ENCODE data around the gene COLEC11. TPM values are rescaled to one million over a fixed set of nuclear protein-coding genes. Genes with fewer than 3 reads are reported as not detected.
"Not testable (repeated sequence)": the region's sequence is repeated elsewhere in the genome, so short reads cannot be mapped to it uniquely, and the experiment has no call there.

COLEC11 gene
- total and polyA plus RNA-seq, 2 donors: 5.2 to 9.2 TPM

DNA sequence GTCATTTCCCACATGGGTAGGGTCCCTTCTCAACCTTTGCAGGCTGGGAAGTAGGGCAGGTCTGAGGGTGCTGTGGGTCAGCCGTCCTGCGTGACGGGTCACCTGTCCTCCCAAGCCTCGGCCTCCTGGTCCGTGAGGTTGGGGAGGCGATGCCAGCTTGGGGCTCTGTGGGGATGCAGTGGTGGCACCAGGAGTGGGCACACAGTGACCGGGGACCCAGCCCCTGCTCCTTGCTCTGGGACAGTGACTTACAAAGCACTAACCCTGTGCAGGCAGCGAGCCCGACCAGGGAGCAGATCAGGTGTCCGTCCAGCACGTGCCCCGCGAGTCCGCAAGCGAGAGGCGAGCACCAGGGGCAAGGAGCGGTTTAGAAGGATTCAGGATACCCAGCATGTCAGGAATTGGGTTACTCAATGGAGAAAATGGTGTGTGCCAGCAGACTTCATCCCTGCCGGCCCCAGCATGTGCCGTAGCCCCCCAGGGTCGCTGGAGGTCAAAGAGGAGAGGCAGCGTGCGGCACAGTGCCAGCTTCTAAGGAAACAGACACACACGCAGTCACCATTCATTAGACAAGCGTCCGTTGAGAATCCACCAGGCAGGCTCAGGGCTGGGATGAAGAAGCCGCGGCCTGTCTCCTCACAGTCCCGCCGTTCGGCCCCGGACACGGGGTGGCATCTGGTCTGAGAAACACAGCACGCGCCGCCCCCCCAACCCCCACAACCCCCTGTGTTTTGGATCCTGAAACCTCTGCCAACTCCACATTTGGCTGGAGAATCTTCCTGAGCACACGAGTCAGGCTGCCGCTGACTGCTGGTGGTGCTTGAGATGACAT, 11.7 kb downstream of the COLEC11 start:
- no peak overlapping the region for H3K4me3 ChIP-seq (ENCODE audit: low read length in 2 of 2)
- DNase-seq (ENCODE audit: low read depth in 6 of 9, low spot score in 9 of 9): no peak
- no peaks in the 10 kb centered on the region for H3K36me3 ChIP-seq (ENCODE audit: control insufficient read depth in 2 of 2, insufficient read depth in 2 of 2, low read length in 1 of 2)
- H3K27ac ChIP-seq (ENCODE audit: low read depth in 1 of 2, low read length in 1 of 2): peak overlapping the region in 1 of 2 donors; percentile 55
- peaks cover 0 to 27% of the 10 kb centered on the region in 2 donors for H3K4me1 ChIP-seq (ENCODE audit: control insufficient read depth in 2 of 2, insufficient read depth in 2 of 2, low read length in 2 of 2)
- WGBS: 95% methylated on average over 37 of the region's 37 CpGs
- H3K9me3 ChIP-seq (ENCODE audit: control insufficient read depth in 2 of 2, insufficient read depth in 1 of 2, low read length in 1 of 2): no peaks in the 10 kb centered on the region
- H3K27me3 ChIP-seq (ENCODE audit: control insufficient read depth in 2 of 2, insufficient read depth in 1 of 2, low read length in 1 of 2): no peaks in the 10 kb centered on the region

DNA sequence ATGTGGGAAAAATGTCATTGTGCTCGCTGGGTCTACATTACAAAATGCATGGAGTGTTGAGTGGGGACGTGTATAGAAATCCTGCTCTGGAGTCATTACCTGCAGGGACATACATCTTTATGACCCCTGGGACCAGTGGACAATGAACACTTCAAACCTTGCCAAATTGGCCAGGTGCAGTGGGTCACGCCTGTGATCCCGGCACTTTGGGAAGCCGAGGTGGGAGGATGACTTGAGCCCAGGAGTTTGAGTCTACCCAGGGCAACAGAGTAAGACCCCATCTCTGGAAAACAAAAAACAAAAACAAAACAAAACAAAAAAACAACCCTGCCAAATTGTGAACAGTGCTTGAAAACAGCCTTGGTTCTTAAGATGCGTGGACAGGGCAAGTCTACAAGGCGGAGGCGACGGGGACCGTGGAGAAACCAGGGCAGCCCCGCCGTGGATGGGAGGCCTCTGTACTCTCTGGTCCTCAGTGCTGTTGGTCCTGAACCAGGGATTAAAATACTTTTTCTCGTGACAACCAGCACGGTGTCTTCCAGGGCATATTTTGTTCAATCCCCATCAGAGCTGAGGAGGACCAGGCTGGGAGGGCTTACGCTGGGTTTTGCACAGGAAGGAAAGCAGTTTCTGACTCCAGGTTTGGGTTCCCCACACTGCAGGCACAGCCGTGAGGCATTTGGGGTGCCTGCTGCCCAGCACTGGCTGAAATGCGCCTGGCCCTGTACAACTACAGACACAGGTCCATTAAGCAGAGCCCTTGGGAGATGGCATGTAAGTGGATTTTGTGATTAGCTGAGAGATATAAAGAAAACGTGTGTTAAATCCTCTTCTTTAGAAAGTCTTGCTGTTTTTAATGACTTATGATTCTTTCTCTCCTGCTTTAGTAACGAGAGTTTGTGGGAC, 13.7 kb downstream of the COLEC11 start:
- Histone ChIP-seq H3K4me3 (ENCODE audit: low read length in 2 of 2) (no peak overlapping the region), H3K27me3 (ENCODE audit: control insufficient read depth in 2 of 2, insufficient read depth in 1 of 2, low read length in 1 of 2) (no peaks in the 10 kb centered on the region), H3K36me3 (ENCODE audit: control insufficient read depth in 2 of 2, insufficient read depth in 2 of 2, low read length in 1 of 2) (no peaks in the 10 kb centered on the region), H3K27ac (ENCODE audit: low read depth in 1 of 2, low read length in 1 of 2) (peak overlapping the region in 1 of 2 donors; percentile 58), H3K9me3 (ENCODE audit: control insufficient read depth in 2 of 2, insufficient read depth in 1 of 2, low read length in 1 of 2) (peaks cover 0 to 5% of the 10 kb centered on the region in 2 donors), H3K4me1 (ENCODE audit: control insufficient read depth in 2 of 2, insufficient read depth in 2 of 2, low read length in 2 of 2) (peaks cover 0 to 27% of the 10 kb centered on the region in 2 donors)
- DNase-seq (ENCODE audit: low read depth in 6 of 9, low spot score in 9 of 9): no peak
- WGBS: 82% methylated on average over 19 of the region's 19 CpGs

DNA sequence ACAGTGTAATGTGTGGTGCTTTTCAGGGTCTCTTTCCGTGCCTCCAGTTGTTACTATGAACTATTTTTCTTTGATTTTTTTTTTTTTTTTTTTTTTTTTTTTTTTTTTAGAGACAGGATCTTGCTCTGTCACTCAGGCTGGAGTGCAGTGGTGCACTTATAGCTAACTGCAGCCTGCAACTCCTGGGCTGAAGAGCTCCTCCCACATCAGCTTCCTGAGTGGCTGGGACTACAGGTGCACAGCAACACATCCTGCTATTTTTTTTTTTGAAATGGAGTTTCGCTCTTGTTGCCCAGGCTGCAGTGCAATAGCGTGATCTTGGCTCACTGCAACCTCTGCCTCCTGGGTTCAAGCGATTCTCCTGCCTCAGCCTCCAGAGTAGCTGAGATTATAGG, 14.4 kb downstream of the COLEC11 start:
- not testable (repeated sequence) for H3K27me3 ChIP-seq (ENCODE audit: control insufficient read depth in 2 of 2, insufficient read depth in 1 of 2, low read length in 1 of 2); H3K36me3 ChIP-seq (ENCODE audit: control insufficient read depth in 2 of 2, insufficient read depth in 2 of 2, low read length in 1 of 2); H3K9me3 ChIP-seq (ENCODE audit: control insufficient read depth in 2 of 2, insufficient read depth in 1 of 2, low read length in 1 of 2); H3K4me3 ChIP-seq (ENCODE audit: low read length in 2 of 2)
- H3K4me1 ChIP-seq (ENCODE audit: control insufficient read depth in 2 of 2, insufficient read depth in 2 of 2, low read length in 2 of 2): peaks cover 0 to 27% of the 10 kb centered on the region in 2 donors
- 32% methylated on average over 4 of the region's 4 CpGs for WGBS
- H3K27ac ChIP-seq (ENCODE audit: low read depth in 1 of 2, low read length in 1 of 2): peak overlapping the region in 1 of 2 donors; percentile 58
- peak in 7 of 9 donors; percentile 22 to 66 (median 32) for DNase-seq (ENCODE audit: low read depth in 6 of 9, low spot score in 9 of 9)

DNA sequence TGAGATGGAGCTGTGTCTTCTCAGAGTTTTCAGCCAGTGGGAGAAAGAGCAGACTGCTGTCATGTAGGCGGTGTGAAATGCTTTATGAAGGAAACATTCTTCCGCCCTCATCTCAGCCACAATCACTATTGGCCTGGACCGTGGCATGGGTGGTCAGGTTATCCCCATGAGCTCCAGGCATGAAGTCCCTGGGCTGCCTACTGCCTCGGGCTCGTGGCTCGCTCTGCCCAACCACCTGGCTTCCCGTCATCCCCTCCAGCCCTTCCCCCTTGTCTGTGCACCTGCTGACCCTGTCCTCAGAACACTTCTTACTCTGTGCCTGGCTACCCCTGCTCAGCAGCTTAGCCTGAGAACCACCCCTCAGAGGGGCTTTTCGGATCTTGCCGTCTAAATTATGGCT, 15.5 kb downstream of the COLEC11 start:
- 94% methylated on average over 9 of the region's 9 CpGs for WGBS
- DNase-seq (ENCODE audit: low read depth in 6 of 9, low spot score in 9 of 9): no peak
- H3K9me3 ChIP-seq (ENCODE audit: control insufficient read depth in 2 of 2, insufficient read depth in 1 of 2, low read length in 1 of 2): peaks cover 0 to 6% of the 10 kb centered on the region in 2 donors

DNA sequence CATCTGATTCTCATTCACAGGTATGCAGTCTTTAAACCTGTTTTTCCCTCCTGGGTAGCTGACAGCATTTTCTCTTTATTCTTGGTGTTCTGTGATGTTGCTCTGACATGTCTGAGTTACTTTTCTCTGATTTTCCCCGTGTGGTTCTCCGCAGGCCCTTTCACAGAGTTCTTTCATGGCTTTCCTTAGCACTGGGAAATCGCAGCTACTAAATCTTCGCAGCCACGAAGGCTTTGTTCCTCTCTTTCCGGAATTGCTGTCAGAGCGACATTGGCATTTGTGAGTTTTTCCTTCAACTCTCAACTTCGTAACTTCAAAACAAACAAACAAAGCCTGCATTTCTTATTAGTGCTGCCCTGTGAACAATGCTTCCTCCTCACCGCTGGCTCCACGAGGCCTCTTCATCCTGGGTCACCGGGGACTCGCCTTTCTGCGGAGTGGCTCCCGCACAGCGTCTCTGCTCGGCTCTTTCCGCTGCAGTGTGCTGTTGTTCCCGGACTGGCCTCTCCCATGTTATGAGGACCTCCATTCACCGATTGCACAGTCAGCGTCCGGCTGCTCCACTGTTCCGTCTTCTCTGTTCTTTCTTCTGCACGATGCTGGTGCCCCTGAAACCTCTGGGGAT, 16.1 kb downstream of the COLEC11 start:
- Histone ChIP-seq H3K4me1 (ENCODE audit: control insufficient read depth in 2 of 2, insufficient read depth in 2 of 2, low read length in 2 of 2) (peaks cover 0 to 20% of the 10 kb centered on the region in 2 donors), H3K27me3 (ENCODE audit: control insufficient read depth in 2 of 2, insufficient read depth in 1 of 2, low read length in 1 of 2) (no peaks in the 10 kb centered on the region), H3K27ac (ENCODE audit: low read depth in 1 of 2, low read length in 1 of 2) (no peak overlapping the region), H3K4me3 (ENCODE audit: low read length in 2 of 2) (no peak overlapping the region), H3K9me3 (ENCODE audit: control insufficient read depth in 2 of 2, insufficient read depth in 1 of 2, low read length in 1 of 2) (peaks cover 0 to 6% of the 10 kb centered on the region in 2 donors), H3K36me3 (ENCODE audit: control insufficient read depth in 2 of 2, insufficient read depth in 2 of 2, low read length in 1 of 2) (no peaks in the 10 kb centered on the region)
- 88% methylated on average over 23 of the region's 23 CpGs for WGBS
- DNase-seq (ENCODE audit: low read depth in 6 of 9, low spot score in 9 of 9): no peak

More for the DNA sequence above, 15.5 kb downstream of the COLEC11 start:
- H3K36me3 ChIP-seq (ENCODE audit: control insufficient read depth in 2 of 2, insufficient read depth in 2 of 2, low read length in 1 of 2): no peaks in the 10 kb centered on the region
- H3K4me3 ChIP-seq (ENCODE audit: low read length in 2 of 2): no peak overlapping the region
- H3K27ac ChIP-seq (ENCODE audit: low read depth in 1 of 2, low read length in 1 of 2): no peak overlapping the region
- peaks cover 0 to 25% of the 10 kb centered on the region in 2 donors for H3K4me1 ChIP-seq (ENCODE audit: control insufficient read depth in 2 of 2, insufficient read depth in 2 of 2, low read length in 2 of 2)
- no peaks in the 10 kb centered on the region for H3K27me3 ChIP-seq (ENCODE audit: control insufficient read depth in 2 of 2, insufficient read depth in 1 of 2, low read length in 1 of 2)

DNA sequence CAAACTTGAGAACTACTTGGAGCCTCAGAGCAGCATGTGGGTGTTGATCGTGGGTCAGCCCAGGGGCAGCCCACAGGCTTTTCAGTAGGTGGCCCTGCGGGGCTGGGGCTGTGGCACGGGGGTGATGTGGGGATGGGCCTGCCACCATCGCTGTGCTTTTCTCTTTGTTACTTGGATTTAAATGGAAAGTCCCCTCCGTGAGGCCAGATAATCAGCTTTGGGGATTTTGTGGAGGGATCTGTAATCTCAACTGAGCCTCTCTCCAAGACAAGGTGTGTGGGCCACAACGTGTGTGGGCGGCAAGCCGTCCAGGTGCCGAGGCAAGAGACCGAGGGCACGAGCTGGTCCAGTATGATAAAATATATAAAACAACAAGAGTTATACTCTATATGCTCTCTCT, 16.7 kb downstream of the COLEC11 start:
- Histone ChIP-seq H3K36me3 (ENCODE audit: control insufficient read depth in 2 of 2, insufficient read depth in 2 of 2, low read length in 1 of 2) (no peaks in the 10 kb centered on the region), H3K4me3 (ENCODE audit: low read length in 2 of 2) (no peak overlapping the region), H3K27ac (ENCODE audit: low read depth in 1 of 2, low read length in 1 of 2) (no peak overlapping the region), H3K4me1 (ENCODE audit: control insufficient read depth in 2 of 2, insufficient read depth in 2 of 2, low read length in 2 of 2) (peaks cover 0 to 16% of the 10 kb centered on the region in 2 donors), H3K9me3 (ENCODE audit: control insufficient read depth in 2 of 2, insufficient read depth in 1 of 2, low read length in 1 of 2) (peaks cover 0 to 6% of the 10 kb centered on the region in 2 donors), H3K27me3 (ENCODE audit: control insufficient read depth in 2 of 2, insufficient read depth in 1 of 2, low read length in 1 of 2) (no peaks in the 10 kb centered on the region)
- no peak for DNase-seq (ENCODE audit: low read depth in 6 of 9, low spot score in 9 of 9)
- 95% methylated on average over 11 of the region's 11 CpGs for WGBS

DNA sequence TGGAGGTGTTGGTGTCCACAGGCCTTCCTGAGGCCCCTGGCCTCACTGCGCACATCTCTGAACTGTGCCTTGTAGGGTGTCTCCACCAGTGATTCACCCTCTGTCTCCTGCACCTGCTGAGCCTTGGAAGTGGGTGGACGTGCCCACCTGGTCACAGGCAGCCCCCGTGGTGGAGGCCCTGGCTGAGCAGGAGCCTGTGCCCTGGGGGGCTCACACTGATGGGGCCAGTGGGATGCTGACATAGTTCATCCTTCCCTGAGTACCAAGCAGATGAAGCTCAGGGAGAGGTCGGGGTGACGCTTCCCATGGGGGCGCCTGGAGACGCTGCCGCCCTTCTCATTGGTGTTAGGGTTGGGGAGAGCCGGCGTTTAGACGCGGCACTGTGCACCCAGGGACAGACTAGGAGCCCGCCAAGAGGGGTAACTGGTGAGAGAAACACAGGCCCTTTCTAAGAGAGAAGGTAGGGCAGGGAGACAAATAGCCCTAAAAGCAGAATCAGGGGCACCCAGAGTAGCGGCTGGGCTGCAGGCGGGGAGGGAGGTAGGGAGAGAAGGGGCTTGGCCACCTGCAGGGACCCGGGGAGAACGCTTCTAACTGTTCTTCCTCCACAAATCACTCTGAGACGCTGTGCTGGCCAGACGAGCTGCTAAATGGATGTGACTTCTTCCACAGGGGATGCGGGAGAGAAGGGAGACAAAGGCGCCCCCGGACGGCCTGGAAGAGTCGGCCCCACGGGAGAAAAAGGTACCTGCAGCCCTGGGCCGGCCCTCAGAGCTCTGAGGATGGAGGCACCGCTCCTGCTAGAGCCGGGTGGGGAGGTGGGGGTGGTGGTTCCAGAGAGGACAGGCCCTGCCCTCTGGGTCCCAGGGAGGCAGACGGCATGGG, 18.0 kb downstream of the COLEC11 start:
- Histone ChIP-seq H3K27ac (ENCODE audit: low read depth in 1 of 2, low read length in 1 of 2) (no peak overlapping the region), H3K27me3 (ENCODE audit: control insufficient read depth in 2 of 2, insufficient read depth in 1 of 2, low read length in 1 of 2) (no peaks in the 10 kb centered on the region), H3K36me3 (ENCODE audit: control insufficient read depth in 2 of 2, insufficient read depth in 2 of 2, low read length in 1 of 2) (no peaks in the 10 kb centered on the region), H3K4me1 (ENCODE audit: control insufficient read depth in 2 of 2, insufficient read depth in 2 of 2, low read length in 2 of 2) (peaks cover 0 to 16% of the 10 kb centered on the region in 2 donors), H3K9me3 (ENCODE audit: control insufficient read depth in 2 of 2, insufficient read depth in 1 of 2, low read length in 1 of 2) (peaks cover 0 to 6% of the 10 kb centered on the region in 2 donors), H3K4me3 (ENCODE audit: low read length in 2 of 2) (no peak overlapping the region)
- no peak for DNase-seq (ENCODE audit: low read depth in 6 of 9, low spot score in 9 of 9)
- 95% methylated on average over 29 of the region's 29 CpGs for WGBS

DNA sequence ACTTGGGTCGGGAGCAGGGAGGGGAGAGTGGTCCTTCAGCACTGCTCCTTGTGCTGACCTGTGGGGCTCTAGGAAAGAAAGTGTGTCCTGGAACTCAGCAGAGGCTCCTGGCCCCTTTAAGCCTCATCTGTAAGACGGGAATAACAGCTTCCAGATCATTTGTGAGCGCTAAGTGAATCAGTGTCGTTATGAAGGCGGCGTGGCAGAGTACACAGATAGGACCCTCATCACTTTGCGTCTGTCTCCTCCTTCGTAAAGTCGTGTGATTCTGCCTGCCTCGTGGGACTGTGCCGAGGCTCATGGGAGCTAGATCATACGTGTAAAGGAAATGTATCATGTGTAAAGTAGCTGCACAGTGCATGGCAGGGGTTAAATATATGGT, 18.6 kb downstream of the COLEC11 start:
- WGBS: 96% methylated on average over 12 of the region's 12 CpGs

More for the DNA sequence above, 18.6 kb downstream of the COLEC11 start:
- H3K4me1 ChIP-seq (ENCODE audit: control insufficient read depth in 2 of 2, insufficient read depth in 2 of 2, low read length in 2 of 2): peaks cover 0 to 14% of the 10 kb centered on the region in 2 donors
- no peaks in the 10 kb centered on the region for H3K27me3 ChIP-seq (ENCODE audit: control insufficient read depth in 2 of 2, insufficient read depth in 1 of 2, low read length in 1 of 2)
- no peak overlapping the region for H3K27ac ChIP-seq (ENCODE audit: low read depth in 1 of 2, low read length in 1 of 2)
- H3K36me3 ChIP-seq (ENCODE audit: control insufficient read depth in 2 of 2, insufficient read depth in 2 of 2, low read length in 1 of 2): no peaks in the 10 kb centered on the region
- no peak overlapping the region for H3K4me3 ChIP-seq (ENCODE audit: low read length in 2 of 2)
- DNase-seq (ENCODE audit: low read depth in 6 of 9, low spot score in 9 of 9): no peak
- H3K9me3 ChIP-seq (ENCODE audit: control insufficient read depth in 2 of 2, insufficient read depth in 1 of 2, low read length in 1 of 2): peaks cover 0 to 6% of the 10 kb centered on the region in 2 donors

Measured in thymus (tissue), 11 donors.